Subcutaneous abdominal adipose tissue (tissue), 5 donors: Measurements from ENCODE around the gene USP1.

Experiments
- H3K27ac ChIP-seq: one replicate; pipeline ENCODE4 v1.7.0; 2013; ENCODE audit warnings: low read depth, mild to moderate bottlenecking, inconsistent platforms, low read length, moderate library complexity
- H3K27me3 ChIP-seq, 5 donors: one replicate each; pipeline ENCODE4 v1.7.0; 2013; ENCODE audit warnings: low read length in 5 of 5, inconsistent platforms in 1 of 5; ENCODE audit not compliant: control insufficient read depth in 5 of 5, insufficient read depth in 4 of 5
- H3K36me3 ChIP-seq, 5 donors: one replicate each; pipeline ENCODE4 v1.7.0; 2013; ENCODE audit warnings: low read length in 5 of 5; ENCODE audit not compliant: control insufficient read depth in 5 of 5, insufficient read depth in 5 of 5
- H3K4me1 ChIP-seq, 5 donors: one replicate each; pipeline ENCODE4 v1.7.0; 2013; ENCODE audit warnings: low read length in 5 of 5, mild to moderate bottlenecking in 3 of 5, moderate library complexity in 1 of 5; ENCODE audit not compliant: control insufficient read depth in 5 of 5, insufficient read depth in 5 of 5
- H3K4me3 ChIP-seq, 5 donors: one replicate each; pipeline ENCODE4 v1.7.0; 2013; ENCODE audit warnings: low read length in 5 of 5, low read depth in 1 of 5
- H3K9ac ChIP-seq, 5 donors: one replicate each; pipeline ENCODE4 v1.7.0; 2013; ENCODE audit warnings: low read length in 5 of 5, mild to moderate bottlenecking in 4 of 5, moderate library complexity in 3 of 5
- H3K9me3 ChIP-seq, 5 donors: one replicate each; pipeline ENCODE4 v1.7.0; 2013; ENCODE audit warnings: low read length in 5 of 5; ENCODE audit not compliant: control insufficient read depth in 5 of 5
- donor health status: healthy.
- donor health status: healthy.
- donor health status: healthy.
- donor health status: healthy.
- donor health status: healthy.

Gene USP1

GRCh38 chr1:62436466-62437272, at the start of gene USP1:
Gene USP1, plus strand, starts transcription at chr1:62437049. Its CDS starts 2,819 bp downstream, at chr1:62439868.
- Histone ChIP-seq H3K27me3 (no peaks in the 10 kb centered on the region), H3K4me3 (peak within 1 kb of the TSS; percentile 94 to 98 (median 97)), H3K36me3 (peaks cover 0 to 5% (median 3%) of the 10 kb centered on the region in 5 donors), H3K4me1 (peaks cover 4 to 25% (median 23%) of the 10 kb centered on the region in 5 donors), H3K9ac (peak within 1 kb of the TSS; percentile 92 to 98 (median 98)), H3K27ac (peak within 1 kb of the TSS; percentile 94), H3K9me3 (no peaks in the 10 kb centered on the region)

- H3K27ac ChIP-seq = no peak overlapping the region
- H3K4me3 ChIP-seq = no peak overlapping the region
- H3K9me3 ChIP-seq = no peaks in the 10 kb centered on the region
- peaks cover 0 to 36% (median 21%) of the 10 kb centered on the region in 5 donors for H3K4me1 ChIP-seq
- H3K9ac ChIP-seq = no peak overlapping the region
- H3K36me3 ChIP-seq = no peaks in the 10 kb centered on the region
- H3K27me3 ChIP-seq = no peaks in the 10 kb centered on the region
Observed at GRCh38 chr1:62389531-62389930, 47.3 kb upstream of the USP1 start.

- H3K27me3 ChIP-seq = no peaks in the 10 kb centered on the region
- no peaks in the 10 kb centered on the region for H3K9me3 ChIP-seq
- peaks cover 0 to 31% (median 16%) of the 10 kb centered on the region in 5 donors for H3K4me1 ChIP-seq
- no peak overlapping the region for H3K4me3 ChIP-seq
- no peaks in the 10 kb centered on the region for H3K36me3 ChIP-seq
- H3K27ac ChIP-seq = no peak overlapping the region
- H3K9ac ChIP-seq = no peak overlapping the region
Observed at GRCh38 chr1:62390071-62390470, 46.8 kb upstream of the USP1 start.

GRCh38 chr1:62391369-62391971, 45.4 kb upstream of the USP1 start:
- Histone ChIP-seq H3K27me3 (no peaks in the 10 kb centered on the region), H3K4me3 (no peak overlapping the region), H3K27ac (no peak overlapping the region)

GRCh38 chr1:62392951-62393350, 43.9 kb upstream of the USP1 start:
- H3K9me3 ChIP-seq = no peaks in the 10 kb centered on the region
- H3K9ac ChIP-seq = no peak overlapping the region
- no peak overlapping the region for H3K27ac ChIP-seq
- H3K4me1 ChIP-seq = peaks cover 0 to 11% (median 5%) of the 10 kb centered on the region in 5 donors
- H3K27me3 ChIP-seq = no peaks in the 10 kb centered on the region
- no peak overlapping the region for H3K4me3 ChIP-seq
- no peaks in the 10 kb centered on the region for H3K36me3 ChIP-seq

More at GRCh38 chr1:62391369-62391971, 45.4 kb upstream of the USP1 start:
- H3K36me3 ChIP-seq = no peaks in the 10 kb centered on the region
- H3K9ac ChIP-seq = no peak overlapping the region
- no peaks in the 10 kb centered on the region for H3K9me3 ChIP-seq
- H3K4me1 ChIP-seq = peaks cover 0 to 17% (median 8%) of the 10 kb centered on the region in 5 donors

- no peak overlapping the region for H3K27ac ChIP-seq
- H3K9ac ChIP-seq = no peak overlapping the region
- no peaks in the 10 kb centered on the region for H3K36me3 ChIP-seq
- no peaks in the 10 kb centered on the region for H3K27me3 ChIP-seq
- H3K4me1 ChIP-seq = peaks cover 0 to 11% (median 5%) of the 10 kb centered on the region in 5 donors
- no peaks in the 10 kb centered on the region for H3K9me3 ChIP-seq
- H3K4me3 ChIP-seq = no peak overlapping the region
Observed at GRCh38 chr1:62394646-62395045, 42.2 kb upstream of the USP1 start.

GRCh38 chr1:62395291-62395690, 41.6 kb upstream of the USP1 start:
- Histone ChIP-seq H3K36me3 (no peaks in the 10 kb centered on the region), H3K4me3 (no peak overlapping the region), H3K4me1 (peaks cover 0 to 11% (median 5%) of the 10 kb centered on the region in 5 donors), H3K9ac (no peak overlapping the region), H3K9me3 (no peaks in the 10 kb centered on the region), H3K27ac (no peak overlapping the region), H3K27me3 (no peaks in the 10 kb centered on the region)

- Histone ChIP-seq H3K4me1 (peaks cover 0 to 11% (median 5%) of the 10 kb centered on the region in 5 donors), H3K27me3 (no peaks in the 10 kb centered on the region), H3K27ac (no peak overlapping the region), H3K36me3 (no peaks in the 10 kb centered on the region), H3K9me3 (no peaks in the 10 kb centered on the region), H3K9ac (no peak overlapping the region), H3K4me3 (no peak overlapping the region)
Observed at GRCh38 chr1:62396871-62397270, 40.0 kb upstream of the USP1 start.

GRCh38 chr1:62397301-62397700, 39.5 kb upstream of the USP1 start:
- H3K4me3 ChIP-seq = no peak overlapping the region
- H3K27ac ChIP-seq = no peak overlapping the region
- no peaks in the 10 kb centered on the region for H3K36me3 ChIP-seq
- H3K27me3 ChIP-seq = no peaks in the 10 kb centered on the region
- H3K9me3 ChIP-seq = no peaks in the 10 kb centered on the region
- H3K9ac ChIP-seq = no peak overlapping the region
- peaks cover 0 to 11% (median 5%) of the 10 kb centered on the region in 5 donors for H3K4me1 ChIP-seq

- no peaks in the 10 kb centered on the region for H3K36me3 ChIP-seq
- H3K27ac ChIP-seq = no peak overlapping the region
- no peaks in the 10 kb centered on the region for H3K27me3 ChIP-seq
- no peaks in the 10 kb centered on the region for H3K9me3 ChIP-seq
- no peak overlapping the region for H3K9ac ChIP-seq
- no peak overlapping the region for H3K4me3 ChIP-seq
- peaks cover 0 to 11% (median 5%) of the 10 kb centered on the region in 5 donors for H3K4me1 ChIP-seq
Observed at GRCh38 chr1:62398377-62398776, 38.5 kb upstream of the USP1 start.
